Measurements from ENCODE around the gene AKAP9.

GRCh38 chr7:91910171-91910570 lies 30.5 kb upstream of the AKAP9 start:
- TF ChIP-seq EZH2 (IDR thresholded peaks at IDR 0.05; ENCODE audit: low read depth) (no peak), CTCF (conservative IDR thresholded peaks at IDR 0.05) (no peak)

Measured in PC-9 (cell line).